HG03108 (cell line): ENCODE results near the gene CACFD1.

Source experiments
- ATAC-seq: cut with Tn5 transposase; IDR thresholded peaks from one replicate; pipeline ENCODE4 v1.9.1; 2021; ENCODE audit warnings: moderate library complexity; ENCODE audit not compliant: unreplicated experiment

Gene CACFD1

DNA sequence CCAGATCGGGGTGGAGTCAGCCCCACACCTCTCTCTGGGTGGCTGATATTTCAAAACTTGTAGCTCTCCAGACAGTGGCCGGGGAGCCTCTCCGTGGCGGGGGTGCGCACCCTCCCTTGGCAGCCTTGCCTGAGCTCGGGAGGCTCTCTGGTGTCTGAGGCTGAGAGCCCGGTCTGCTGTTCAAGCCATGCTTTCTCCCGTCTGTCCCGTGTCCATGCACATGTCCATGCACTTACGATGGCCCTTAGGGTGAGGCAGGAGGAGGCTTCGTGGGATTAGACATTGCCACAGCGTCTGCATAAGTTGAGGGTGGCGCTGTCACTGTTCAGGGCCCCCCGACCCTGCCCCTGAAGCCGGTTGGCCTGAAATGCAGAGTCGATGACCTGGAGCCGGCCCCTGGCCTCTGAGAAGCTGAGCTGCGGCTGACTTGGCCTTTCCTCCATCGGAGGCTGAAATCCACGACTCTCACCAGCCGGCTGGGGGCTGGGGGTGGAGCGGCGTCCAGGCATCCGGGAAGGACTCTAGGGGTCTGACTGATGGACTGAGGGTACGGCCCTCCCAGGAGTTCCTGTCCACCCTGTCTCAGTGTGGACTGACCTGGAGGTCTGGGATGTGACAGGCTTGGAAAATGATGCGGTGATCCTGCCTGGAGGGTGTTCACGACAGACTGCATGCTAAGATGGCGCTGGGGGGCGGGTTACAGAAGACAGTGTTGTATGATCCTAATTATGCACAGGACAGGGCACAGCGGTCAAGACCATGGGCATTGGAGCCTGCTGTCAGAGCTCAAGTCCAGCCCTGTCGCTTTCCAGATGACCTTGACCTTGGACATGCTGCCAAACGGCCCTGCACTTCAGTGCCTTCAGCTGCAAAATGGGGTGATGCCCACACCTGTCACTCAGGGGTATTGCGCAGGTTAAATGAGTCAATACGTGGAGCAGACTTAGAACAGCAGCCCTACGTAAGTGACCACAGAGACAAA, 37.4 kb downstream of the CACFD1 start:
- no peak for ATAC-seq

GRCh38 chr9:133499132-133499891, 39.5 kb downstream of the CACFD1 start:
- no peak for ATAC-seq

DNA sequence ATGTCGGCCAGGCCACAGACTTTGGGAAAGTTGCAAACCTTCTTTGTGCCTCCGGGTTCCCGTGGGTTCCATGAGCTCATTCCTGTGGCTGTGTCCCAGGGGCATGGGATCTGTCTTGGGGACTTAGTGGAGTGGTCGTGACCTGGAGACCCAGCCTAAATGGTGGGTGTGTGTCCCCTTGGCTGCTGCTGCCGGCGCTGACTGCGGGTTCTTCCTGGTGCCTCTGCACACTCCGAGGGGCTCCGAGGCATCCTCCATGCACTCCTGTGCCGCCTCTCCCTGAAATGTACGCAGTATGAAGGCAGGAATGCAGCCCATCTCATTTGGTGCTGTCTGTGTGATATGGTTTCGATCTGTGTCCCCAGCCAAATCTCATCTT, 40.1 kb downstream of the CACFD1 start:
- ATAC-seq: no peak

DNA sequence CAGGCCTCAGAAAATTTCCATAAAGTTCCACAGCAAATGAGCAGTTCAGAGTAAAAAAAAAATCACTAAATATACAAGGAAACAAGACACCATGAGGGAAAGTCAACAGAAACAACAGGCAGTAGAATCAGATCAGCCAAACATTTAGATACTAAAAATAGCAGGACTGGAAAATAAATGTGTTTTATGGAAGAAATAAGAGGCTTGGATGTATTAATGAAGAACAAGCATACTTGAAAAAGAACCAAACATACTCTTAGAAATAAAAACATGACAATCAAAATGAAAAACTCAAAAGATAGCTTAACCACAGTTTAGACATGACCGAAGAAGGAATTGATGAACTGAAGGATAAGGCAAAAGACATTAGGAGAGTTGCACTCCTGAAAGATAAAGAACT, 42.3 kb downstream of the CACFD1 start:
- no peak for ATAC-seq

DNA sequence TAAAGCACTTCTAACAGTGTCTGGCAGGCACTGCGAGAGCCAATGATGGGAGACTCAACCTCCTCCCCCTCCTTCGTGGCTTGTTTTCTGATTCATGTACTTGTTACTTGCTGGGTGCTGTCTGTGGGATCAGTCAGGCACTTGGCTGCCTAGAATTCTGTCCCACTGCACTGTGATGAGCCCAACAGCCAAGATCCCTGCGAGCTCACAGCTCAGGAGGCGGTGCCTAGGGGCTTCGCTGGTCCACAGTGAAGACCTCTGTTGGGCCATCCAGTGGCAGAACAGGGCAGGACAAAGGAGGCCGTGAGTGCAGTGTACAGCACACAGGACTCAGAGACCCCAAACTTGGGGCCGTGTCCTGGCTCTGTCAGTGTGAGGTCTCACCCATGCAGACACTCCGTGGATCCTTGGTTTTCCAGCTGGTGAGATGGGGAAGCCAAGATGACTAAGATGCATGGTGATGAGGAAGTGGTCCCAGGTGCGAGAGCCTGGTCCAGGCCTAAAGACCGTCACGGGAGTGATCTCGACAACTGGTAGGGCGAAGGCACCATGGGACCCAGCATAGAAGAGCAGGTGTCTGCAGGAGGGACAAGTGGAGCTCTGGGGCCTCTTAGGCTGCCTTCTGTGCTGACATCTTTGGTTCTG, 45.5 kb downstream of the CACFD1 start:
- ATAC-seq: no peak

- no peak for ATAC-seq
These were observed 46.3 kb downstream of the CACFD1 start for GRCh38 chr9:133505901-133506652.

DNA sequence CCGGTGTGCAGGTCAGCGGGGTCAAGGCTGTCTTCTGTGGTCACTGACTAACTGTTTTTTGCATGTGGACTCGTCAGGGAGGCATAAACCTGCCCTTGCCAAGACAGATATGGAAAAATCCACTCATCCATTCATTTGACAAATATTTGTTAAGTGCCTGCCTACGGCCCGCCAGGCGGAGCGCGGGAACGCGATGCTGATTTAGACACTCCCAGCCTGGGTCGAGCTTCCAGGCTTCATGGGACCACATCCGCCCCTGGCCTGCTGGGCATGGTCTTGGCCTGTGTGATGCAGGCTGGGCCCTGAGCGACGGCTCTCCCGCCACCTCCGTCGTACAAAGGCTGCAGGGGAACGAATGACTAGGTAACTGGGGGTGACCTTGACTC, 46.9 kb downstream of the CACFD1 start:
- ATAC-seq: no peak

DNA sequence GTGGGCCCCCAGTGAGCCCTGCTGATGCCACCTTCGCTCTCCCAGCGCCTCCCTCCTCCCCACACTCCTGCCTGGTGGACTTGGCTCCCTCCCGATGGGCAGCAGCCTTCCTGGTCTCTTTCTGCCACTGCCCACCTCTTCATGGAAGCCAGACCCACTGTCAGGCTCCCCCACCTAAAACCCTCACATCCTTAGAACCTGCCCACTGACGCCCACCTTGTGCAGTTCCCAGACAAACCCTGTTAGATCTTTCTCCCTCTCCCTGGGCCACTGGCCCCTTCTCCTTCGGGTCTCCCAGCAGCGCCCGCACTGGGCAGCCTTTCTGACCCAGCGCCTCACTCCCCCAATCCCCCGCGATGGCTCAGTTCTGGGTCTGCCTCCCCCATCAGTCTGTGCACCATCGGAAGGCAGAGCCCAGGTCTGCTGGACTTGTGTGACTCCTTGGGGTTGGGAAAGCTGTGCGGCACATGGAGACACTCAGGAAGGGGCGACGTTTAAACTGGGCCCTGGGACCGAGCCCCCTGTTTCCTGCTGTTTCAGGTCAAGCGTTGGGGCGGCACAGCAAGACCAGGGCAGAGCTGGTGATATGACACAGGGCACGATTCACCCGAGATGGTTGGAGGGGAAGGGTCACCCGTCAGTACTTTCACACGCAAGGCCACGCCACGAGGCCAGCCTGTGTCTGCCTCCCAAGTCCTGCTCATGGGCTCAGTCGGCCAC, 47.6 kb downstream of the CACFD1 start:
- no peak for ATAC-seq

DNA sequence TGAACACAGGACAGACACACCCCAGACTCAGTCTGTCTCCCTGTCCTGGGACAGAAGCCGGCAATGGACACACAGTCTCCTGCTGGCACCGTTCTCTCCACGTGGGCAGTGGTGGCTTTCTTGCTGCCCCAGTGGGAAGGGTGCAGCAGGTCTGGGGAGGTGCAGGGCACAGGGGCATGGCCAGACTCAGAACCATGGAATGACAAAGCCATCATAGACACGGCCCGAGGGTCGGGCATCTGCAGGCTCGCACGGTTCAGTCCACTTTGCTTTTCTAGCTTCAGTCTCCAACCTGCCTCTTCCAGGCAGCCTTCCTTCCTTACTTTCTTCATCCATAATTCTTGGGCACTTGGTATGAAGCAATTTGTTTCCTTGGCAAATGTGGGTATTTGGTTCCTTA, 48.3 kb downstream of the CACFD1 start:
- ATAC-seq: no peak

- no peak for ATAC-seq
These were observed 49.7 kb downstream of the CACFD1 start for GRCh38 chr9:133509179-133510083.

GRCh38 chr9:133510926-133511505, 51.2 kb downstream of the CACFD1 start:
- ATAC-seq: no peak

DNA sequence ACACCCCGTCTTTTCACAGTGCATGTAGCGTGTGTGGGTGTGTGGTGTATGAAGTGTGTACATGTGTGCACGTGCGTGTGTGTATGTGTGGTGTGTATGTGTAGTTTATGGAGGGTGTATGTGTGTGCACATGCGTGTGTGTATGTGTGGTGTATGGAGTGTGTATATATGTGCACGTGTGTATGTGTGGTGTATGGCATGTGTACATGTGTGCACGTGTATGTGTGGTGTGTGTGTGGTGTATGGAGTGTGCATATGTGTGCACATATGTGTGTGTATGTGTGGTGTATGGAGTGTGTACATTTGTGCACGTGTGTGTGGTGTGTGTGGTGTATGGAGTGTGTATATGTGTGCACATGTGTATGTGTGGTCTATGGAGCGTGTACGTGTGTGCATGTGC, 51.8 kb downstream of the CACFD1 start:
- ATAC-seq: no peak

- ATAC-seq: no peak
These were observed 52.8 kb downstream of the CACFD1 start for GRCh38 chr9:133512253-133513213.

DNA sequence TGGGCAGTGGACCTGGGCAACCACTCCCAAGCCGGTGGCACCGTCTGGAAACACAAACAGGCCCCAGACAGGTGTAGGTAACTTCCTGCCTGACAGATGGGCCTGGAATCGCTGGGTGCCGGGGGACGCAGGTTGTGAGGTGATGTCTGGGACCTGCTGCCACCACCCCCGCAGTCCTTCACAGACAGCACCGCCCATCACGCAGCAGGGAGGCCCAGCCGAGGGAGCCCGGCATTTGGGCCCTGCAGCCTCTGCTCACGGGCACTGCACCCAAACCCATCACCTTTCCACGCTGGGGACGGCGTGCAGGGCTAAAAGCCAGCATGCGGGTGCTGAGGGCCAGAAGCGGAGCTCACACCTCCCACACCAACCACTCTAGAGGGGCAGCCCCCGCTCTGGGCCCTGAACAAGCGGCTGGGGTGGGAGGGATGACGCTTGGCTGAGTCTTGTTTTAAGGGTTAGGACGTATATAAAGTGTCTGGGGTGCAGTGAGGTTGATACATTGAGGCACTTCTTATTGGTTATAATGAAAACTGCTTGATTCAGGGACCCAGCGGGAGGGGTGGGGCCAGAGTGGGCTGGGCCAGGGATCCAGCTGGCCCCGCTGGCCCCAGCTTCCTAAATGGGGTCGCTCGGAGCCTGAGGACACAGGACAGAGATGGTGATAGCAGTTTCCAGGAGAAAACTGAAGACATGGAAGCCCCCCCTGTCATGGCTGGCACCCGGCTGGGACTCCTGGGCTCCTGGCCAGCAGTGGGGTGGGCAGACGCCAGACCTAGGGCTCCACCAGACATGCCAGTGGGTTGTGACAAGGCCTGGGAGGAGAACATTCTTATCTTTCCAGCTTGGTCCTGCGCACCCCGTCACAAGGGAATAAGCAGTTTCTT, 53.7 kb downstream of the CACFD1 start:
- no peak for ATAC-seq

GRCh38 chr9:133514460-133515239, 54.9 kb downstream of the CACFD1 start:
- ATAC-seq: no peak

DNA sequence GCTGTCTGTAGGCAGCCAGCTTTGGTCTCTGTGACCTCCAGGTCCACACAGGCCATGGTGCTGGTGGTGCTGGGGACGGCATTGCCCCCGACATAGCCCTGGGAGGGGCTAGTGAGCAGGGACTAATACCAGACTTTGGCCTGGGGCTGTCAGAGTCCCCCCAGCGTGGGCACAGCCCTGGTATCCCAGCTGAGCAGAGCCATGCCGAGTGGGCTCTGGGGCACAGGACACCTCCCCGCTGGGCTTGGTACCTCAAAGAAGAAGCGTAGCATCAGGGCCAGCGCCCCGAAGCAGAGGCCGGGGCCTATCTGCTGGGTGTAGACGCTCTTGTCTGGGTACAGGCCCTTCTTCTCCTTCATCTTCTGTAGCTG, 55.4 kb downstream of the CACFD1 start:
- no peak for ATAC-seq
